AG20443 (cell line): ENCODE measurements around the gene AMDHD2.
A peak's percentile ranks its signal among the peaks of the same experiment; 100 is the strongest.
"Not testable (repeated sequence)": the region's sequence is repeated elsewhere in the genome, so short reads cannot be mapped to it uniquely, and the experiment has no call there.

Source experiments
- DNase-seq: peaks from one replicate; pipeline ENCODE4 v3.0.0; 2012; ENCODE audit warnings: low spot score, mixed read lengths

The AMDHD2 gene

GRCh38 chr16:2517954-2518605 is 2.1 kb upstream of the AMDHD2 start:
- no peak for DNase-seq

DNA sequence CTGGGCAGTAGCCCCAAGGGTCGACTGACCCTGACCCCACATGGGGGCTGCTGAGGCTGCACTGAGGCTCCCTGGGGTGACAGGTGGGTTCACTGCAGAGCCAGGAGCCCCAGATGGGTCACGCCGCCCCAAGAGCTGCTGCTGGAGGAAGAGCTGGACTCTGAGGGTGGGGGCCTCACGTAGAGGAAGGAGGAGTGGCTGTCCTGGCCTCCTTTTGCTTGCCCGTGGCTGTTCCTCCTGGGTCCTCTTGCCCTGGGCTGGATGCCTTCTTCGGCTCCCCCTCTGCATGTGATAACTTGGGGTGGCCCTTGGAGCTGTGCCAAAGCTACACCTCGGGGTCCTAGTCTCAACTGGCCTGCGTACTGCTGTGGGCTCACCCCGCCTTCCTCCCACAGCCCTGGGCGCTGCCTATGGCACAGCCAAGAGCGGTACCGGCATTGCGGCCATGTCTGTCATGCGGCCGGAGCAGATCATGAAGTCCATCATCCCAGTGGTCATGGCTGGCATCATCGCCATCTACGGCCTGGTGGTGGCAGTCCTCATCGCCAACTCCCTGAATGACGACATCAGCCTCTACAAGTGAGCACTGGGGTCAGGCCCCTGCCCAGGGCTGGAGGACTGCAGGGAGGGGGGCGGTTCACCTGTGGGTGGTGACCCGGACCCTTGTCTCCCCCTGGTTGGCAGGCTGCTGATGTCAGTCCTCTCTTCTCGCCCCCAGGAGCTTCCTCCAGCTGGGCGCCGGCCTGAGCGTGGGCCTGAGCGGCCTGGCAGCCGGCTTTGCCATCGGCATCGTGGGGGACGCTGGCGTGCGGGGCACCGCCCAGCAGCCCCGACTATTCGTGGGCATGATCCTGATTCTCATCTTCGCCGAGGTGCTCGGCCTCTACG is 1.1 kb upstream of the AMDHD2 start:
- no peak for DNase-seq

DNA sequence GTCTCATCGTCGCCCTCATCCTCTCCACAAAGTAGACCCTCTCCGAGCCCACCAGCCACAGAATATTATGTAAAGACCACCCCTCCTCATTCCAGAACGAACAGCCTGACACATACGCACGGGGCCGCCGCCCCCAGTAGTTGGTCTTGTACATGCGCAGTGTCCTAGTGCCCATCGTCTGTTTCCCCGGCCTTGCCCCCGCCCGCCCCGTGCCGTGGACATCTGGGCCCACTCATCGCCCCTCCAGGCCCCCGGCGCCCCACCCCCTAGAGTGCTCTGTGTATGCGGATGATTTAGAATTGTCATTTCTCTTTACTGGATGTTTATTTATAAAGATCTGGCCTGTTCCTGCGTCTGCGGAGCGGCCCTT is 475 bp upstream of the AMDHD2 start:
- no peak for DNase-seq

- peak; percentile 42 for DNase-seq
These were observed 787 bp downstream of the AMDHD2 start for GRCh38 chr16:2520784-2521531.

DNA sequence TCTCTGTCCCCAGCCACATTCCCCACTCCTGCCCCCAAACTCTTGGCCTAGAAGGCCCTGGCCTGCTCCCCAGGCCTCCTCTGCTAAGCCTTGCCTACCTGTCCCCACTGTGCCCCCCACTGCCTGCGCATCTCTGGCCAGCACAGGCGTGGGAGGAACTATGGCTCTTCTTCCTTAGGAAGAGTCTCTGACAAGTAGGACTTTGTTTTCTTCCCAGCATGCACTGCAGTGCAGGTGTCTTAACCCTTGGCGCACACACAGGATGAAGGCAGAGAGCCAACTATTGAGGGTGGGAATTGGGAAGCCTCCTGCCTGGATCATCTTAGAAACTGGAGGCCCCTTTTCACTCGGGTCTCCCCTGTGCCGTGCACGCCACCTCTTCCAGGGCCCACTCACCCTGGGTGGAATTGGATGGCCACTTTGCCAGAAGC is 3.6 kb downstream of the AMDHD2 start:
- no peak for DNase-seq

GRCh38 chr16:2524339-2524938 is 4.3 kb downstream of the AMDHD2 start:
- no peak for DNase-seq

DNA sequence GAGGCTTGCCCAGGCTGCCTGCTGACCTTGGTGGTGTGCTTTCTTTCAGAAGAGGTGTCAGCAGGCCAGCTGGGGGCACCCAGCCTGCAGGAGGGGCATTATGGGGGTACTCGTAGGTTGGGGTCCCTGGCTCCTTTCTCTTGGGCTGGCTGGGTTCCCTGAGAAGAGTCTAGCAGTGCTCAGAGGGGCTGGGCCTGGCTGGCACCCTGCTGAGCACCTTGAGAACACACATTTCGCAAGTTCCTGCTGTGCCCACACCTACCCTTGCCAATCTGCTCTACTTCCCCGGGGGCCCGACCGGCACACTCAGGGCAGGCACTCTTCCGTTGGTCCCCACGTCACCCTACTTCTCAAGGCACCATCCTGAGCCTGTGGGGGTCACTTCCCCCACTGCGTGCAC is 6.0 kb downstream of the AMDHD2 start:
- DNase-seq = no peak

GRCh38 chr16:2527071-2527783 is 7.1 kb downstream of the AMDHD2 start:
- DNase-seq = no peak

GRCh38 chr16:2527784-2528100 is 7.6 kb downstream of the AMDHD2 start:
- no peak for DNase-seq

DNA sequence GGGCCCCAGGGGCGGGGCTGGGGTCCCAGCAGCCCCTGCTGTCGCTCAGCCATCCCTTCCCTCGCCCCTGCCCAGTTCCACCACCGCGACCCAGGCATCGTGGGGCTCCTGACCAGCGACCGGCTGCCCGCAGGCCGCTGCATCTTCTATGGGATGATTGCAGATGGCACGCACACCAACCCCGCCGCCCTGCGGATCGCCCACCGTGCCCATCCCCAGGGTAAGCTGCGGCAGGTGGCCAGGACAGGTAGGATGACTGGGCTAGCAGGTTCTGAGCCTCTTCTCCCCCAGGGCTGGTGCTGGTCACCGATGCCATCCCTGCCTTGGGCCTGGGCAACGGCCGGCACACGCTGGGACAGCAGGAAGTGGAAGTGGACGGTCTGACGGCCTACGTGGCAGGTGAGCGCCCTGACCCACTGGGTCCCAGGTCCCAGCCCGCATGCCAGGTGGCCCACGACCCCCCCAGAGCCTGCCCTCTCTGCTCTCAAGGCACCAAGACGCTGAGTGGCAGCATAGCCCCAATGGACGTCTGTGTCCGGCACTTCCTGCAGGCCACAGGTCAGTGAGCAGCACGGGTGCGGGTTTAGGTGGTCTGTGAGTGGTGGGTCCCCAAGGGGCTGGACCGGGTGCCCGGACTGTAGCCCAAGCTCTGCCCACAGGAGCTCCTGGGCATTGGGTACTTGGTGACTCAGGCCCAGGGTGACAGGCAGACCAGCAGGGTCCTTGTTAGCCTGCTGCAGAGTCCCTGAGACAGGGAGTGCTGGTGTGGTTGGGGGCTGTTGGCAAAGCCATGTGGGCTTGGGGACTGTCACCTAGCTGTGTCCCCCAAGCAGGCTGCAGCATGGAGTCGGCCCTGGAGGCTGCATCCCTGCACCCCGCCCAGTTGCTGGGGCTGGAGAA is 8.2 kb downstream of the AMDHD2 start:
- DNase-seq = no peak

DNA sequence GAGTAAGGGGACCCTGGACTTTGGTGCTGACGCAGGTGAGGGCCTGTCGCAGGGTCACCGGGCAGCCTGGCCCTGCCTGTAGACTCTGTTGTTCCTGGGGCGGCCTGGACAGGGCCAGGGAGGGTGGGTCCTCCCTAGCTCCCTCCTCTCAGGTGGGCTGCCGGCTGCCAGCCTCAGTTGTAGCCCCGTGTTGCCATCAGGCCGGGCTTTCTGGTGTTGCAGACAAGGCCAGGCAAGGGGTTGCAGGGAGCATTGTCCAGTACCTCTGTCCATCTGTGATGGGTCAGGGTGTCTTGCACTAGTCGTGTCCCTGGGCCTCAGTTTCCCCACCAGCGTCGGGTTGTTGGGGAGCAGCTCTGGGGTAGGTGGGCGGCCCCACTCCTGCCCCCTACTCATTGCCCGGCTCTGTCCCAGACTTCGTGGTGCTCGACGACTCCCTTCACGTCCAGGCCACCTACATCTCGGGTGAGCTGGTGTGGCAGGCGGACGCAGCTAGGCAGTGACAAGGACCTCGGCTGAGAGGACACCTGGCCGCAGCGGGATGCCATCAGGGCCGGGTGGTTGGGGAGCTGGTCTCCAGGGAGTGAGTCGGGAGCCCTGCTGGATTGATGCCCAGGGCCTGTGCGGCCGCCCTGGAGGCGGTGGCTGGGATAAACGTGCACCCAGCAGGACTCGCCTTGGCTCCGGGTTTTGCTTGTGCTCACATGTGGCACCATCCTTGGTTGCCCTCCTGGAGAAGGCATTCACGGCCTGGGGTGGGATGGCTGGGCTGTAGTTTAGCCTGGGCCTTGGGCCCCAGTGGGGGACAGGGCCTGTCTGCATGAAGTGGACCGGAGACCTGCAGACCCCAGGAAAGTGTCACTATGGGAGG is 9.1 kb downstream of the AMDHD2 start:
- no peak for DNase-seq

- no peak for DNase-seq
These were observed 9.9 kb downstream of the AMDHD2 start for GRCh38 chr16:2529961-2530628.

DNA sequence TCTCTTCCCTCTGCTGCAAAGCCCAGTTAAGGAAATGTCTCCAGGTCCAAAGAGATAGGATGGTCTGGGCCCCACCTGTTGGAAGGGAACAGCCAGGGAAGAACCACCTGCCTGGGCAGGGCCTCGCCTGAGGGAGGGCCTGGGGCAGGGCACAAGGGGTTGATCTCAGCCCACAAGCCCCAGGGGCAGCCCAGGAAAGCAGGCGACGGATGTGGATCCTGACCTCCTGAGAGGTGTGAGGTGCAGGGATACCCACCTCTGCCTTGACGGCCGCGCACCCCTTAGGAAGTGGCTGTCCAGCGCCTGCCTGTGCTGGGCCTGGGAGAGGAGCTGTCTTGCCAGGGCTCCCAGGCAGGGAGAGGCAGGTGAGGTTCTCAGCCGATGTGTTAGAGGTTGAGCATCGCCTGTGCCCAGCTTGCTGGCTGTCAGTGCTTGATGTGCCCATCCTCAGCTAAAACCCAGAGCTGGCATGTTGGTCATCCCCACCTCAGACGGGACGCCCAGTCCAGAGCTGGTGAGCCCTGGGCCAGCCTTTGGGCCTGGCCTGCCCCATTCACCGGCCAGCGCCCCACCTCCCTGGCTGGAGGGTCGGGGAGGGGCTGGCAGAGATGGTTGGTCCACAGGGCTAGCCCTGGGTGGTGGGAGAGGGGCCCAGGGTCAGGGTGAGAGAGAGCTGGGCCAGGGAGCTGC is 10.6 kb downstream of the AMDHD2 start:
- no peak for DNase-seq

DNA sequence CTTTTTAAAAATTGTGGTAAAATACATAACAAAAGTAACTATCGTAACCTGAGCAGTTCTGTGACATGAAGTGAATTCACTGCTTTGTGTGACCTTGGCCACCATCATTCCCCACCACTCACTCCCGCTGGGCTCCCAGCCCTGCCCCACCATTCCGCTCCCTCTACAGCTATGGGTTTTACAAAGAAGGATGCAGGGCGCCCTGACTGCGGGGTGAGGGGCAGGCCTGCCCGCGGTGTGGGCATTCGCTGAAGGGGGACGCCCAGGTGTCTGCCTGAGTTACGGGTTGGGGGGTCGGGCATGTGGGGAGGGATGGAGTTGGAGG is 11.2 kb downstream of the AMDHD2 start, which contains the start of gene CEMP1:
Gene CEMP1 (minus strand): TSS at position 38 of the 325 bp plus-strand sequence. CDS start 335 bp downstream, outside the sequence.
- no peak for DNase-seq

DNA sequence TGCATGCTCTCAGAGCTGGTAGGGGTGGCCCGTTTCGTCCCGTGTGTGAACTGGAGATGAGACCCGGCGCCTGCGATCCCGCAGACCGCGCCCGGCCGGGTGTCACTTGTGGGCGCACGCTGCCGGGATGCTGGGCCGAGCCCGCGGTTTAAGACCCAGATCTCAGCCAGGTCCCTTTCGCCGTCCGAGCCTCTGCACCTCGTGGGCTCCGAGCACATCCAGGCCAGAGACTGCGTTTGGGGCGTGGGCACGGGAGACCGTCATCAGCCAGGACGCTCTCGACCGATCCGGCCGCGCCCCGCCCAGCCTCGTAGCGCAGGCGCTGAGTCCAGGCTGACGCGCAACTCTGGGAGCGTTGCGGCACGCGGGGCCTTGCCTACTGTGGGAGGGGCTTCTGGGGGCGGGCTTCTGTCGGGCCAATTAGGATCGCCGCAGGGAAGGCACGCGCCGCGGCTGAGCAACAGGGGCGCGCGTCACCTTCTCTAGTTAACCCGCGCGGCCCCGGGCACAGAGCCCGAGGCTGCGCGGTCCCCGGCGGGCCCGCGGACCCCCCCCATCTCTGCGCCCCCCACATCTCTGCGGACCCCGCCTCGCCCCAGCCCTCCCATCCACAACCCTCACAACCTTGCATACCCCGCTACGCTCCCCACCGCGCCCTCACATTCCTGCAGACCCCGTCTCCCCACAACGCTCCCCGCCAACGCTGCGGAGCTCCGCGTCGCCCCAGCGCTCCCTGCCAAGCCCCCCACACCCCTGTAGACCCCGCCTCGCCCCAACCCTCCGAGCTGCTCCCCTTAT is 11.7 kb downstream of the AMDHD2 start:
- peak; percentile 98 for DNase-seq

- DNase-seq = no peak
These were observed 12.4 kb downstream of the AMDHD2 start for GRCh38 chr16:2532494-2533141.

GRCh38 chr16:2533142-2533755 is 13.1 kb downstream of the AMDHD2 start:
- not testable (repeated sequence) for DNase-seq
